ENCODE data around the gene ASPM. TPM values are rescaled to one million over a fixed set of nuclear protein-coding genes. Genes with fewer than 3 reads are reported as not detected.

The ASPM gene
- total and polyA plus RNA-seq, 8 donors = 1.1 to 46.2 (median 21.8) TPM

DNA sequence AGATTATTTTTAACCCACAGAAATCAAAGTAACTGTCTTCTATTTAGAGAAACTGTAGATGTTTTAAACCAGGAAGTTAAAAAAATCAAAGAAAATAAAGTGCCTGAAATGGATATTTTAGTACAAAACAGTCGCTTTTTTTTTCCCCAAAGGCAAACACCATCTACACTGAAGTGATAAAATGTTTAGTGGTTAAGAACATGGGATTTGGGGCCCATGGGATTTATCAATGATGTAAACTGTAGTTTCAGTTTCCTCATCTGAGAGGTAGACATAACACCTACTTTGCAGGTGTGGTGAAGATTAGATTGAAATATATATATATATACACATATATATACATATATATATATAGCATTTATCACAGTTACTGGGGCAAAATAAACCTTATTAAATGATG lies 22.1 kb downstream of the ASPM start:
- Histone ChIP-seq H3K4me1 (no peaks in the 10 kb centered on the region), H3K9me3 (no peaks in the 10 kb centered on the region), H3K27ac (no peak overlapping the region), H3K4me3 (no peak overlapping the region), H3K27me3 (no peaks in the 10 kb centered on the region), H3K36me3 (peaks cover 0 to 3% of the 10 kb centered on the region in 2 donors)
- intact Hi-C loops (cut with DNase I) = no loop called here
- ATAC-seq (no peak), DNase-seq (no peak)
- TF ChIP-seq, protein P1, sequence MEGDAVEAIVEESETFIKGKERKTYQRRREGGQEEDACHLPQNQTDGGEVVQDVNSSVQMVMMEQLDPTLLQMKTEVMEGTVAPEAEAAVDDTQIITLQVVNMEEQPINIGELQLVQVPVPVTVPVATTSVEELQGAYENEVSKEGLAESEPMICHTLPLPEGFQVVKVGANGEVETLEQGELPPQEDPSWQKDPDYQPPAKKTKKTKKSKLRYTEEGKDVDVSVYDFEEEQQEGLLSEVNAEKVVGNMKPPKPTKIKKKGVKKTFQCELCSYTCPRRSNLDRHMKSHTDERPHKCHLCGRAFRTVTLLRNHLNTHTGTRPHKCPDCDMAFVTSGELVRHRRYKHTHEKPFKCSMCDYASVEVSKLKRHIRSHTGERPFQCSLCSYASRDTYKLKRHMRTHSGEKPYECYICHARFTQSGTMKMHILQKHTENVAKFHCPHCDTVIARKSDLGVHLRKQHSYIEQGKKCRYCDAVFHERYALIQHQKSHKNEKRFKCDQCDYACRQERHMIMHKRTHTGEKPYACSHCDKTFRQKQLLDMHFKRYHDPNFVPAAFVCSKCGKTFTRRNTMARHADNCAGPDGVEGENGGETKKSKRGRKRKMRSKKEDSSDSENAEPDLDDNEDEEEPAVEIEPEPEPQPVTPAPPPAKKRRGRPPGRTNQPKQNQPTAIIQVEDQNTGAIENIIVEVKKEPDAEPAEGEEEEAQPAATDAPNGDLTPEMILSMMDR (IDR thresholded peaks at IDR 0.05) = no peak

DNA sequence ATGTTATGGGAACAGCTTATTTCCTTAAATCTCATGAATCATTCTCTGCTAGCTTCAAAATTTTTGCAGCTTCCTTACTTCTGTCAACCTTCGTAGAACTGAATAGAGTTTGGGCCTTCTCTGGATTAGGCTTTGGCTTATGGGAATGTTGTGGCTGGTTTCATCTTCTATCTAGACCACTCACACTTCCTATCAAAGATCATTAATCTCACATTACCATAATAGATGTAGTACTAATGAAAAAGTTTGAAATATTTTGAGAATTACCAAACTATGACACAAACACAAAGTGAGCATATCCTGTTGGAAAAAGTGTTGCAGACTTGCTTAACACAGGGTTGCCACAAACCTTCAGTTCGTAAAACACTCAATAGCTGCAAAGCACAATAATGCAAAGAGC lies 30.3 kb downstream of the ASPM start:
- Histone ChIP-seq H3K27me3 (no peaks in the 10 kb centered on the region), H3K36me3 (no peaks in the 10 kb centered on the region), H3K9me3 (no peaks in the 10 kb centered on the region), H3K4me1 (no peaks in the 10 kb centered on the region), H3K4me3 (no peak overlapping the region), H3K27ac (no peak overlapping the region)
- ATAC-seq = no peak
- TF ChIP-seq, protein P1 (IDR thresholded peaks at IDR 0.05) = no peak
- intact Hi-C loops (cut with DNase I) = no loop called here
- no peak for DNase-seq

DNA sequence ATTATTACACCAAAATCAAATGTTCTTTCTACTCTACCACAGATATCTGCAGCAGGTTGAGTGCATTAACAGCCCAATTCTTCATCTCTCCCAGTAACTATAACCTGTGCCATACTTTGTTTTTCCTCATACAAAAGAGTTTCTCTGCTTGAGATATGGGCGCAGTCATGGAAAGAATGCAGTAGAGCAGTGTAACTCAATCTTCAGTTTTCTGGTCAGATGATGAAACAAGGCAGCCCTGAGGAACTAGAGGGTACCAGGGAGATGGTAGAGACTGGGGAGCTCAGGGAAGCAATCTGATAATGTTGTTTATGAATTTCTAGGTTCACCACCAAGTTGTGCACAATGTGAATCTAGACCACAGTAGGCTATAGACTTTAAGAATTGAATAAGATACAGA lies 39.6 kb downstream of the ASPM start:
- no peaks in the 10 kb centered on the region for H3K9me3 ChIP-seq

DNA sequence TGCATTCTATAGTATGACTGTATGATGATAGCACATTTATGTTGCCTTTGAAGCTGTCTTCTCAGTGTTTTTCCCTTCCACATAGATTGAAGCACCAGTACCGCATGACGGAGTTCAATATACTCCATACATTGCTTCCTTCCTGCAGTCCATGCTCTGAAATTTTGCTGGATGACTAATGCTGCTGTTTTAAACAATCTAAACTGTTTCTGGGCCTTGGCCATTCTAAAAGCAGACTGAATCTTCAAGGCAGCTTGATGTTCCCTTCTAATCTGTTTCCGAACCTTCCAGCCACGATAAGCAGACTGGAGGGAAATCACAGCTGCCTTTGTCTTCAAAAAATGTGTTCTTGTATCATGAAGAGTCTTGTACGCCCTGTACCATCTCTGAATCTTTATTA lies 43.2 kb downstream of the ASPM start:
- Histone ChIP-seq H3K4me1 (no peaks in the 10 kb centered on the region), H3K27ac (no peak overlapping the region), H3K4me3 (no peak overlapping the region), H3K9me3 (no peaks in the 10 kb centered on the region), H3K36me3 (peaks cover 0 to 7% of the 10 kb centered on the region in 2 donors), H3K27me3 (no peaks in the 10 kb centered on the region)
- DNase-seq = no peak
- ATAC-seq = no peak
- intact Hi-C loops (cut with DNase I) = no loop called here
- TF ChIP-seq, protein P1 (IDR thresholded peaks at IDR 0.05) = no peak

More for the DNA sequence above, 39.6 kb downstream of the ASPM start:
- Histone ChIP-seq H3K4me1 (no peaks in the 10 kb centered on the region), H3K27me3 (no peaks in the 10 kb centered on the region), H3K36me3 (peaks cover 0 to 7% of the 10 kb centered on the region in 2 donors), H3K4me3 (no peak overlapping the region), H3K27ac (no peak overlapping the region)
- no peak for DNase-seq
- ATAC-seq = no peak
- intact Hi-C loops (cut with DNase I) = no loop called here
- TF ChIP-seq, protein P1 (IDR thresholded peaks at IDR 0.05) = no peak

DNA sequence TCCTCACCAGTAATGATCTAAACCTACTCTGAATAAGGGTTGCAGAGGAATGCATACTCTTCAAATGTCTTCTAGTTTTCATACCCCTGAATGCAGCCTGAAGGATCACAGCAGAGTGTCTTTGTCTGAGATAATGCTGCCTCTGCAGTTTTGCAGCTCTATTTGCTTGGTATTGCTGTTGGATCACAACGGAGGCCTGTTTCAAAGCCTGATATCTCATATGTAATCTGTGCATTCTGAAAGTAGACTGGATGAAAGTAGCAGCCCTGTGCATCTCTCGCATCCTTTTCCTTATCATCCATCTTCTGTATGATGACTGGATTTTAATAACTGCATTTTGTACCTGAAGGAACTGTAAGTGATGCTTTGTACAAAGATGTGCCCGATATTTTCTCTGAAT lies 44.5 kb downstream of the ASPM start:
- DNase-seq = no peak
- Histone ChIP-seq H3K9me3 (no peaks in the 10 kb centered on the region), H3K4me1 (no peaks in the 10 kb centered on the region), H3K4me3 (no peak overlapping the region), H3K36me3 (peaks cover 0 to 7% of the 10 kb centered on the region in 2 donors), H3K27me3 (no peaks in the 10 kb centered on the region), H3K27ac (no peak overlapping the region)
- no peak for ATAC-seq
- TF ChIP-seq, protein P1 (IDR thresholded peaks at IDR 0.05) = no peak
- intact Hi-C loops (cut with DNase I) = no loop called here

Data from left lung (tissue), 10 donors.